ENCODE data around the gene UQCRQ.

Gene UQCRQ

GRCh38 chr5:132872788-132873118 lies 6.3 kb downstream of the UQCRQ start:
- H3K36me3 ChIP-seq (ENCODE audit: insufficient read depth, low read length), result peaks cover 73% of the 10 kb centered on the region
- no peak overlapping the region for H2AFZ ChIP-seq (ENCODE audit: low read length)
- H3F3A ChIP-seq (ENCODE audit: insufficient read depth, low read length), result no peaks in the 10 kb centered on the region
- H4K20me1 ChIP-seq (ENCODE audit: insufficient read depth, low read length), result no peaks in the 10 kb centered on the region
- H3K4me2 ChIP-seq (ENCODE audit: low read length), result no peak overlapping the region
- H3K27me3 ChIP-seq (ENCODE audit: insufficient read depth, low read length), result no peaks in the 10 kb centered on the region
- H3K9ac ChIP-seq (ENCODE audit: low read length), result no peak overlapping the region
- peaks cover under 1% of the 10 kb centered on the region for H3K4me1 ChIP-seq (ENCODE audit: insufficient read depth, low read length, severe bottlenecking)
- no peaks in the 10 kb centered on the region for H3K79me2 ChIP-seq (ENCODE audit: insufficient read depth, low read length)
- no peak for TF ChIP-seq EZH2 (IDR thresholded peaks at IDR 0.05; ENCODE audit: borderline replicate concordance, low read length)
- no peak for TF ChIP-seq CTCF (IDR thresholded peaks at IDR 0.05; ENCODE audit: low read length)
- H3K9me2 ChIP-seq (ENCODE audit: low read depth, low read length), result no peaks in the 10 kb centered on the region
- H3K4me3 ChIP-seq (ENCODE audit: low read depth, low read length, poor library complexity, severe bottlenecking), result no peak overlapping the region
- H3K27ac ChIP-seq (ENCODE audit: low read depth, low read length, poor library complexity, severe bottlenecking), result no peak overlapping the region
- no peaks in the 10 kb centered on the region for H3K9me3 ChIP-seq (ENCODE audit: low read length)

GRCh38 chr5:132873119-132873929 lies 6.9 kb downstream of the UQCRQ start, which contains the start of gene LEAP2:
Gene LEAP2 (plus strand): TSS chr5:132873668. CDS start chr5:132873695, 27 bp downstream.
- H3K4me3 ChIP-seq (ENCODE audit: low read depth, low read length, poor library complexity, severe bottlenecking), result no peak within 1 kb of the TSS
- H3K36me3 ChIP-seq (ENCODE audit: insufficient read depth, low read length), result peaks cover 74% of the 10 kb centered on the region
- H3K27ac ChIP-seq (ENCODE audit: low read depth, low read length, poor library complexity, severe bottlenecking), result no peak within 1 kb of the TSS
- no peak within 1 kb of the TSS for H2AFZ ChIP-seq (ENCODE audit: low read length)
- H3K4me1 ChIP-seq (ENCODE audit: insufficient read depth, low read length, severe bottlenecking), result no peaks in the 10 kb centered on the region
- H3K9me3 ChIP-seq (ENCODE audit: low read length), result no peaks in the 10 kb centered on the region
- no peaks in the 10 kb centered on the region for H3K9me2 ChIP-seq (ENCODE audit: low read depth, low read length)
- H3K9ac ChIP-seq (ENCODE audit: low read length), result no peak within 1 kb of the TSS
- H3K27me3 ChIP-seq (ENCODE audit: insufficient read depth, low read length), result no peaks in the 10 kb centered on the region
- H4K20me1 ChIP-seq (ENCODE audit: insufficient read depth, low read length), result no peaks in the 10 kb centered on the region
- TF ChIP-seq CTCF (IDR thresholded peaks at IDR 0.05; ENCODE audit: low read length) (no peak), EZH2 (IDR thresholded peaks at IDR 0.05; ENCODE audit: borderline replicate concordance, low read length) (no peak)
- no peaks in the 10 kb centered on the region for H3K79me2 ChIP-seq (ENCODE audit: insufficient read depth, low read length)
- no peak within 1 kb of the TSS for H3K4me2 ChIP-seq (ENCODE audit: low read length)
- no peaks in the 10 kb centered on the region for H3F3A ChIP-seq (ENCODE audit: insufficient read depth, low read length)

- Histone ChIP-seq H3F3A (ENCODE audit: insufficient read depth, low read length) (no peaks in the 10 kb centered on the region), H3K36me3 (ENCODE audit: insufficient read depth, low read length) (peaks cover 74% of the 10 kb centered on the region)
- TF ChIP-seq CTCF (IDR thresholded peaks at IDR 0.05; ENCODE audit: low read length) (no peak), EZH2 (IDR thresholded peaks at IDR 0.05; ENCODE audit: borderline replicate concordance, low read length) (no peak)
Observed at GRCh38 chr5:132873930-132874271, 7.5 kb downstream of the UQCRQ start.

More at GRCh38 chr5:132873930-132874271, 7.5 kb downstream of the UQCRQ start:
- no peak overlapping the region for H3K9ac ChIP-seq (ENCODE audit: low read length)
- no peaks in the 10 kb centered on the region for H3K4me1 ChIP-seq (ENCODE audit: insufficient read depth, low read length, severe bottlenecking)
- H3K27me3 ChIP-seq (ENCODE audit: insufficient read depth, low read length), result no peaks in the 10 kb centered on the region
- no peaks in the 10 kb centered on the region for H3K9me3 ChIP-seq (ENCODE audit: low read length)
- H3K4me3 ChIP-seq (ENCODE audit: low read depth, low read length, poor library complexity, severe bottlenecking), result no peak overlapping the region
- H3K79me2 ChIP-seq (ENCODE audit: insufficient read depth, low read length), result no peaks in the 10 kb centered on the region
- H4K20me1 ChIP-seq (ENCODE audit: insufficient read depth, low read length), result no peaks in the 10 kb centered on the region
- no peaks in the 10 kb centered on the region for H3K9me2 ChIP-seq (ENCODE audit: low read depth, low read length)
- no peak overlapping the region for H3K4me2 ChIP-seq (ENCODE audit: low read length)
- no peak overlapping the region for H3K27ac ChIP-seq (ENCODE audit: low read depth, low read length, poor library complexity, severe bottlenecking)
- no peak overlapping the region for H2AFZ ChIP-seq (ENCODE audit: low read length)

All from OCI-LY1 (cell line).